ENCODE measurements around the gene INTS1. TPM values are rescaled to one million over a fixed set of nuclear protein-coding genes. Genes with fewer than 3 reads are reported as not detected.
A peak's percentile ranks its signal among the peaks of the same experiment; 100 is the strongest.

The INTS1 gene
- polyA plus RNA-seq, 2 of the 4 experiments (the other 2 are of a cell fraction): 14.6 to 48.1 TPM

- TF ChIP-seq HEYL (CRISPR knock-in tag; IDR thresholded peaks at IDR 0.05) (no peak), TP53 (CRISPR knock-in tag; IDR thresholded peaks at IDR 0.05) (no peak), NPAS2 (CRISPR knock-in tag; IDR thresholded peaks at IDR 0.05; ENCODE audit: borderline replicate concordance) (no peak), MAFK (IDR thresholded peaks at IDR 0.05; ENCODE audit: partially characterized antibody) (no peak), CHD4 (IDR thresholded peaks at IDR 0.05; ENCODE audit: borderline replicate concordance) (no peak), ZSCAN20 (CRISPR knock-in tag; IDR thresholded peaks at IDR 0.05) (no peak), HDAC2 (IDR thresholded peaks at IDR 0.05) (no peak), SMC3 (IDR thresholded peaks at IDR 0.05) (peak; percentile 67), KDM1A (IDR thresholded peaks at IDR 0.05; ENCODE audit: low read depth) (no peak)
These were observed 71.6 kb downstream of the INTS1 start (continued) for GRCh38 chr7:1432411-1433082.

- ChIA-PET CTCF (interaction anchor here (0.6 to 10.9 kb wide), 46 partner anchors 8 to 412 kb away, joined by 3 to 90 read pairs (median 4); partner anchors contain the start of gene MICALL2), POLR2A (no interaction called here)
- FAIRE-seq (no peak), DNase-seq (ENCODE audit: low read depth in 1 of 2, low spot score in 1 of 2) (no peak), ATAC-seq (peak; percentile 21 to 39; a peak in 4 of 6 replicates)
- H3K4me2 ChIP-seq: 0 out of 3 replicates have a peak overlapping the region, but pooled peaks have one; percentile 32
- H3K27ac ChIP-seq: no peak overlapping the region
- no peak overlapping the region for H3K4me3 ChIP-seq
- TF ChIP-seq, protein P1, sequence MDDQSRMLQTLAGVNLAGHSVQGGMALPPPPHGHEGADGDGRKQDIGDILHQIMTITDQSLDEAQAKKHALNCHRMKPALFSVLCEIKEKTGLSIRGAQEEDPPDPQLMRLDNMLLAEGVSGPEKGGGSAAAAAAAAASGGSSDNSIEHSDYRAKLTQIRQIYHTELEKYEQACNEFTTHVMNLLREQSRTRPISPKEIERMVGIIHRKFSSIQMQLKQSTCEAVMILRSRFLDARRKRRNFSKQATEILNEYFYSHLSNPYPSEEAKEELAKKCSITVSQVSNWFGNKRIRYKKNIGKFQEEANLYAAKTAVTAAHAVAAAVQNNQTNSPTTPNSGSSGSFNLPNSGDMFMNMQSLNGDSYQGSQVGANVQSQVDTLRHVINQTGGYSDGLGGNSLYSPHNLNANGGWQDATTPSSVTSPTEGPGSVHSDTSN (IDR thresholded peaks at IDR 0.05): no peak
- TF ChIP-seq SREBF2 (IDR thresholded peaks at IDR 0.05) (no peak), ZNF302 (CRISPR knock-in tag; IDR thresholded peaks at IDR 0.05) (no peak), POLR2A (IDR thresholded peaks at IDR 0.05; ENCODE audit: low read length) (no peak), ELK1 (IDR thresholded peaks at IDR 0.05; ENCODE audit: low read depth, low read length) (no peak), CBX2 (IDR thresholded peaks at IDR 0.05; ENCODE audit: borderline replicate concordance, low read depth) (no peak), ZC3H11A (IDR thresholded peaks at IDR 0.05) (no peak), GATA3 (IDR thresholded peaks at IDR 0.05; ENCODE audit: borderline replicate concordance) (no peak), CHD2 (IDR thresholded peaks at IDR 0.05; ENCODE audit: low read length, partially characterized antibody) (no peak), HOXA7 (CRISPR knock-in tag; IDR thresholded peaks at IDR 0.05) (no peak), CBX8 (IDR thresholded peaks at IDR 0.05) (no peak), CEBPB (IDR thresholded peaks at IDR 0.05) (no peak)
- TF ChIP-seq, protein P2, sequence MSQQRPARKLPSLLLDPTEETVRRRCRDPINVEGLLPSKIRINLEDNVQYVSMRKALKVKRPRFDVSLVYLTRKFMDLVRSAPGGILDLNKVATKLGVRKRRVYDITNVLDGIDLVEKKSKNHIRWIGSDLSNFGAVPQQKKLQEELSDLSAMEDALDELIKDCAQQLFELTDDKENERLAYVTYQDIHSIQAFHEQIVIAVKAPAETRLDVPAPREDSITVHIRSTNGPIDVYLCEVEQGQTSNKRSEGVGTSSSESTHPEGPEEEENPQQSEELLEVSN (IDR thresholded peaks at IDR 0.05; ENCODE audit: borderline replicate concordance, low read depth): no peak
- WGBS (ENCODE audit: missing lambda C conversion rate): 37% methylated on average over 9 of the region's 22 CpGs
- no peaks in the 10 kb centered on the region for H3K9me3 ChIP-seq
- H3K4me1 ChIP-seq: peaks cover 4% of the 10 kb centered on the region; the same call in 2 of the 3 replicates
These were observed 72.4 kb downstream of the INTS1 start for GRCh38 chr7:1431634-1432380.

GRCh38 chr7:1431226-1431625 is 73.0 kb downstream of the INTS1 start:
- 75% methylated on average over 10 of the region's 10 CpGs for WGBS (ENCODE audit: missing lambda C conversion rate)
- CTCF ChIA-PET: interaction anchor here (0.6 to 10.9 kb wide), 12 partner anchors 9 to 412 kb away, joined by 3 to 90 read pairs (median 18); partner anchors contain the start of gene MICALL2
- ATAC-seq: peak; percentile 10 to 40; a peak in 3 of 6 replicates
- H3K4me3 ChIP-seq: no peak overlapping the region
- DNase-seq (ENCODE audit: low read depth in 1 of 2, low spot score in 1 of 2): no peak
- H3K9me3 ChIP-seq: no peaks in the 10 kb centered on the region
- POLR2A ChIA-PET: no interaction called here
- FAIRE-seq: no peak
- no peak overlapping the region for H3K4me2 ChIP-seq
- no peak overlapping the region for H3K27ac ChIP-seq
- peaks cover 4% of the 10 kb centered on the region; the same call in 2 of the 3 replicates for H3K4me1 ChIP-seq
- TF ChIP-seq TFCP2L1 (CRISPR knock-in tag; IDR thresholded peaks at IDR 0.05) (no peak), ZC3H11A (IDR thresholded peaks at IDR 0.05) (no peak), NR3C1 (IDR thresholded peaks at IDR 0.05) (no peak), KDM1A (IDR thresholded peaks at IDR 0.05; ENCODE audit: low read depth) (no peak), MYC (IDR thresholded peaks at IDR 0.05; ENCODE audit: borderline replicate concordance, low read length) (no peak), GATA3 (IDR thresholded peaks at IDR 0.05; ENCODE audit: borderline replicate concordance) (no peak), REST (IDR thresholded peaks at IDR 0.05) (no peak), RCOR1 (IDR thresholded peaks at IDR 0.05; ENCODE audit: low read depth, low read length) (no peak), ESRRA (IDR thresholded peaks at IDR 0.05; ENCODE audit: borderline replicate concordance, low read length) (no peak), HDAC2 (IDR thresholded peaks at IDR 0.05) (no peak), ZSCAN20 (CRISPR knock-in tag; IDR thresholded peaks at IDR 0.05) (no peak), NFE2L2 (conservative IDR thresholded peaks at IDR 0.05; ENCODE audit: low read length) (no peak)

All from A549 (cell line).